K562 (cell line): Measurements from ENCODE around the gene SUOX. TPM values are rescaled to one million over a fixed set of nuclear protein-coding genes. Genes with fewer than 3 reads are reported as not detected.

Source experiments
- BCLAF1 ChIP-seq, 2 experiments: fragments of 450-650 bp in 1 of 2; IDR thresholded peaks; 2 replicates each; pipeline ENCODE4 v1.6.1; 2011 to 2017; ENCODE audit warnings: low read depth in 2 of 2, antibody characterized with exemption in 1 of 2, borderline replicate concordance in 1 of 2, low read length in 1 of 2, mild to moderate bottlenecking in 1 of 2, mixed read lengths in 1 of 2; ENCODE audit not compliant: control insufficient read depth in 1 of 2
- CC2D1A ChIP-seq: fragments of 450-650 bp; IDR thresholded peaks from 2 replicates; pipeline ENCODE4 v1.6.1; 2017; ENCODE audit warnings: mild to moderate bottlenecking
- CREB1 ChIP-seq, 2 experiments: sonication (generic) in 1 of 2; formaldehyde crosslinking in 1 of 2; IDR thresholded peaks; 2 replicates each; pipeline versions ENCODE4 v1.6.1 to v1.8.0; 2012 to 2022; ENCODE audit warnings: inconsistent platforms in 1 of 2, mild to moderate bottlenecking in 1 of 2, missing genetic modification reagents in 1 of 2, moderate library complexity in 1 of 2
- CTBP1 ChIP-seq: fragments of 450-650 bp; IDR thresholded peaks from 2 replicates; pipeline ENCODE4 v1.6.1; 2016; ENCODE audit warnings: borderline replicate concordance
- FOSL1 ChIP-seq: fragments of 200-800 bp; sonication (Bioruptor generic); conservative IDR thresholded peaks from 2 replicates; pipeline ENCODE4 v1.6.1; 2016; ENCODE audit warnings: missing genetic modification characterization, missing compliant biosample characterization
- FOXK1 ChIP-seq: sonication (generic); formaldehyde crosslinking; IDR thresholded peaks from 2 replicates; pipeline ENCODE4 v1.8.0; 2022; ENCODE audit warnings: missing genetic modification reagents, mild to moderate bottlenecking, borderline replicate concordance
- GATA2 ChIP-seq: sonication (generic); formaldehyde crosslinking; IDR thresholded peaks from 2 replicates; pipeline ENCODE4 v1.4.0; 2020; ENCODE audit warnings: mild to moderate bottlenecking, missing genetic modification reagents
- HEY1 ChIP-seq: fragments of 250-450 bp; sonication (Bioruptor Pico); IDR thresholded peaks from 2 replicates; pipeline ENCODE4 v1.5.0; 2020; ENCODE audit warnings: mild to moderate bottlenecking, moderate library complexity, borderline replicate concordance
- HMGN3 ChIP-seq: IDR thresholded peaks from 2 replicates; pipeline ENCODE4 v1.6.1; 2011; ENCODE audit warnings: borderline replicate concordance, low read depth, mild to moderate bottlenecking, mixed read lengths, low read length; ENCODE audit not compliant: insufficient read length; ENCODE audit errors: extremely low read depth
- KAT7 ChIP-seq: sonication (generic); formaldehyde crosslinking; IDR thresholded peaks from 2 replicates; pipeline ENCODE4 v1.8.0; 2022; ENCODE audit warnings: missing genetic modification reagents, mild to moderate bottlenecking, borderline replicate concordance
- MIER1 ChIP-seq: fragments of 450-650 bp; IDR thresholded peaks from 2 replicates; pipeline ENCODE4 v1.6.1; 2016; ENCODE audit warnings: antibody characterized with exemption, mild to moderate bottlenecking, low read depth
- NRF1 ChIP-seq, 2 experiments: fragments of 450-650 bp; IDR thresholded peaks in 1 of 2; conservative IDR thresholded peaks in 1 of 2; 2 replicates each; pipeline ENCODE4 v1.6.1; 2014; ENCODE audit warnings: mild to moderate bottlenecking in 2 of 2
- PHB ChIP-seq: fragments of 250-450 bp; sonication (Bioruptor Pico); IDR thresholded peaks from 2 replicates; pipeline ENCODE4 v1.5.0; 2021
- PKNOX1 ChIP-seq: fragments of 450-650 bp; IDR thresholded peaks from 2 replicates; pipeline ENCODE4 v1.6.1; 2016
- POLR2G ChIP-seq: fragments of 200-400 bp; formaldehyde crosslinking; IDR thresholded peaks from 2 replicates; pipeline ENCODE4 v1.6.1; 2017; ENCODE audit warnings: low read depth, mild to moderate bottlenecking, antibody characterized with exemption, low read length, moderate library complexity
- SMC3 ChIP-seq: conservative IDR thresholded peaks from 2 replicates; pipeline ENCODE4 v1.6.1; 2011; ENCODE audit warnings: low read depth, low read length, improper control_type of control experiment; ENCODE audit not compliant: insufficient read depth
- SRSF3 ChIP-seq: fragments of 200-400 bp; formaldehyde crosslinking; IDR thresholded peaks from 2 replicates; pipeline ENCODE4 v1.6.1; 2016; ENCODE audit warnings: mild to moderate bottlenecking, low read length, moderate library complexity; ENCODE audit not compliant: insufficient read depth
- SUPT5H ChIP-seq: fragments of 450-650 bp; IDR thresholded peaks from 2 replicates; pipeline ENCODE4 v1.6.1; 2016
- ZC3H8 ChIP-seq: fragments of 450-650 bp; IDR thresholded peaks from 2 replicates; pipeline ENCODE4 v1.6.1; 2017
- ZKSCAN8 ChIP-seq: fragments of 200-800 bp; sonication (Bioruptor generic); IDR thresholded peaks from 2 replicates; pipeline ENCODE4 v1.6.1; 2016; ENCODE audit warnings: missing genetic modification characterization, missing compliant biosample characterization
- ZNF12 ChIP-seq: sonication (generic); formaldehyde crosslinking; IDR thresholded peaks from 2 replicates; pipeline ENCODE4 v1.4.0; 2020; ENCODE audit warnings: mild to moderate bottlenecking, missing genetic modification reagents
- ZNF184 ChIP-seq: sonication (generic); formaldehyde crosslinking; IDR thresholded peaks from 2 replicates; pipeline ENCODE4 v1.5.0; 2020; ENCODE audit warnings: missing genetic modification reagents
- ZNF57 ChIP-seq: fragments of 450-650 bp; formaldehyde crosslinking; IDR thresholded peaks from 2 replicates; pipeline ENCODE4 v1.4.0; 2020; ENCODE audit warnings: mild to moderate bottlenecking, moderate library complexity
- ZNF583 ChIP-seq: fragments of 250-450 bp; sonication (Bioruptor Pico); IDR thresholded peaks from 2 replicates; pipeline ENCODE4 v1.4.0; 2020
- polyA plus RNA-seq, 8 experiments: library from polyadenylated mRNA; depleted of rRNA in 4 of 8; stranded (reverse) in 5 of 8; unstranded in 3 of 8; fragments of >200 nt; fragmentation: Nextera tagmentation in 2 of 8; fragmentation: Illumina TruSeq in 1 of 8; extraction: Ambion mirVana in 2 of 8; extraction: Trizol in 1 of 8; gene quantifications; 2 replicates each; pipeline versions ENCODE4 v1.2.1 to v1.2.3, GENCODE V29; 2011 to 2014; ENCODE audit warnings: inconsistent platforms in 1 of 8, missing spikeins in 1 of 8
- total RNA-seq, 7 experiments: library from RNA; depleted of rRNA in 6 of 7; stranded (reverse); fragments of >200 nt in 6 of 7; fragmentation: Illumina TruSeq in 2 of 7; extraction: Trizol in 2 of 7; gene quantifications; 2 replicates each; pipeline versions ENCODE4 v1.2.1 to v1.2.3, GENCODE V29; 2011 to 2021; ENCODE audit warnings: low replicate concordance in 1 of 7

The SUOX gene
- total and polyA plus RNA-seq, 9 of the 15 experiments (the other 6 are each of a cell fraction or from before 2014, with no cell fraction given), result 9.2 to 39.7 (median 25.4) TPM

- TF ChIP-seq CREB1 (IDR thresholded peaks at IDR 0.05) (peak; percentile 93), CREB1 (CRISPR knock-in tag; IDR thresholded peaks at IDR 0.05) (peak; percentile 98), GATA2 (CRISPR knock-in tag) (no peak), FOSL1 (tag) (peak; percentile 93), SUPT5H (peak; percentile 91), SMC3 (no peak), ZC3H8 (no peak), CC2D1A (no peak), KAT7 (CRISPR knock-in tag) (no peak; the same call in 1 of the 2 replicates), FOXK1 (CRISPR knock-in tag) (no peak), HMGN3 (peak; percentile 35), ZNF184 (CRISPR knock-in tag) (no peak), POLR2G (peak; percentile 98), PKNOX1 (peak; percentile 100), PHB (CRISPR knock-in tag) (0 out of 2 replicates have a peak, but pooled peaks have one; percentile 65), HEY1 (CRISPR knock-in tag) (no peak), ZNF12 (CRISPR knock-in tag) (no peak), BCLAF1 (IDR thresholded peaks at IDR 0.05; ENCODE audit: borderline replicate concordance in 1 of 2, control insufficient read depth in 1 of 2, low read depth in 2 of 2, low read length in 1 of 2) (no peak), CTBP1 (peak; percentile 56; the same call in 1 of the 2 replicates), ZKSCAN8 (CRISPR knock-in tag) (no peak), NRF1 (conservative IDR thresholded peaks at IDR 0.05 in 1 of 2, IDR thresholded peaks at IDR 0.05 in 1 of 2) (peak; percentile 59 to 66), MIER1 (no peak), ZNF57 (CRISPR knock-in tag) (no peak), SRSF3 (no peak), ZNF583 (CRISPR knock-in tag) (no peak)
Measured at GRCh38 chr12:55973599-55974307, 23.3 kb upstream of the SUOX start, which contains the start of gene RAB5B (continued).
